ENCODE data around the gene REN.

REN gene

GRCh38 chr1:204161609-204162493, 4.3 kb downstream of the REN start:
- no peak for TF ChIP-seq SPI1 (IDR thresholded peaks at IDR 0.05; ENCODE audit: borderline replicate concordance, low read depth)
- TF ChIP-seq REST (IDR thresholded peaks at IDR 0.05; ENCODE audit: insufficient replicate concordance, low read depth): no peak
- no peak for TF ChIP-seq POLR2AphosphoS5 (IDR thresholded peaks at IDR 0.05; ENCODE audit: low read depth)
- no peak for TF ChIP-seq GABPA (IDR thresholded peaks at IDR 0.05; ENCODE audit: low read depth)
- TF ChIP-seq CTCF (IDR thresholded peaks at IDR 0.05; ENCODE audit: insufficient read depth, low read length): no peak
- Histone ChIP-seq H3K4me3 (replicated peaks; ENCODE audit: insufficient read depth, low read length) (no peak overlapping the region), H3K27me3 (ENCODE audit: insufficient read depth, poor library complexity, severe bottlenecking) (no peaks in the 10 kb centered on the region), H3K27ac (replicated peaks) (no peak overlapping the region)
- DNase-seq (ENCODE audit: low read depth in 1 of 2, low spot score in 1 of 2): no peak

- no peak for TF ChIP-seq GABPA (IDR thresholded peaks at IDR 0.05; ENCODE audit: low read depth)
- TF ChIP-seq POLR2AphosphoS5 (IDR thresholded peaks at IDR 0.05; ENCODE audit: low read depth): no peak
- TF ChIP-seq SPI1 (IDR thresholded peaks at IDR 0.05; ENCODE audit: borderline replicate concordance, low read depth): no peak
- TF ChIP-seq REST (IDR thresholded peaks at IDR 0.05; ENCODE audit: insufficient replicate concordance, low read depth): no peak
- no peak for TF ChIP-seq CTCF (IDR thresholded peaks at IDR 0.05; ENCODE audit: insufficient read depth, low read length)
- Histone ChIP-seq H3K27ac (replicated peaks) (no peak overlapping the region), H3K27me3 (ENCODE audit: insufficient read depth, poor library complexity, severe bottlenecking) (peaks cover 6% of the 10 kb centered on the region), H3K4me3 (replicated peaks; ENCODE audit: insufficient read depth, low read length) (no peak overlapping the region)
- DNase-seq (ENCODE audit: low read depth in 1 of 2, low spot score in 1 of 2): no peak
Observed at GRCh38 chr1:204157962-204158361, 8.2 kb downstream of the REN start.

DNA sequence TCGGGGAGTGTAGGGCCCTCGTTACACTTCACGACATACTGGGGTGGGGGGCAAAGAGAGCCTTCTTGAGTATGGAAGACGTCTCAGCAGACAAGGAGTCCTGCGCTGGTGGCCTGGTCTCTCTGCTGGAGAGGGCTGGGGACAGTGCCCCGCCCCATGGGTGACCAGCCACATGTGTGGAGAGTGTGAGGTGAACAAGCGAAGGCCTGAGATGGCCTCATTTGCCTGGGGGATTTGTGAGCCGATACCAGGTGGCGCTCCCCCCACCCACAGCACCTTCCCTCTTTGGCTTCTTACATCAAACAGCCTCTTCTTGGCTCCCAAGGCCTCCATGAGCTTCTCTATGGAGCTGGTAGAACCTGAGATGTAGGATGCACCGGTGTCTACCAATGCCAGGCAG, 10.3 kb downstream of the REN start:
- TF ChIP-seq CTCF (IDR thresholded peaks at IDR 0.05; ENCODE audit: insufficient read depth, low read length): no peak
- peaks cover 21% of the 10 kb centered on the region for H3K27me3 ChIP-seq (ENCODE audit: insufficient read depth, poor library complexity, severe bottlenecking)
- H3K4me3 ChIP-seq (replicated peaks; ENCODE audit: insufficient read depth, low read length): no peak overlapping the region
- no peak overlapping the region for H3K27ac ChIP-seq (replicated peaks)
- no peak for DNase-seq (ENCODE audit: low read depth in 1 of 2, low spot score in 1 of 2)

All from HL-60 (cell line).